Natural killer cell treated with Interleukin-12 subunit alpha and Interleukin-12 subunit beta and Interleukin-15 and Interleukin-18, amount 100 ng/mL, for 72 hours (primary cell): Measurements from ENCODE around the gene COA8. TPM values are rescaled to one million over a fixed set of nuclear protein-coding genes. Genes with fewer than 3 reads are reported as not detected.
A peak's percentile ranks its signal among the peaks of the same experiment; 100 is the strongest.

Source experiments
- ATAC-seq, 2 donors: fragments of 150-1000 bp; cut with Tn5 transposase in 1 of 2; sonication (Bioruptor Pico), chemical (Tn5 transposase) in 1 of 2; 2 replicates each; pipeline ENCODE4 v1.10.0; 2021
- DNase-seq: peaks from one replicate; pipeline ENCODE4 v3.0.0; 2022; ENCODE audit warnings: low spot score
- H3K27ac Mint-ChIP-seq, 2 donors: 1 replicate in 1 of 2; 2 replicates in 1 of 2; pipeline ENCODE4 v1.8.0; 2022; ENCODE audit warnings: mixed read lengths in 2 of 2, mild to moderate bottlenecking in 1 of 2, moderate library complexity in 1 of 2
- H3K27me3 Mint-ChIP-seq, 2 donors: 1 replicate in 1 of 2; 2 replicates in 1 of 2; pipeline ENCODE4 v1.8.0; 2022; ENCODE audit warnings: mixed read lengths in 2 of 2
- H3K36me3 Mint-ChIP-seq: one replicate; pipeline ENCODE4 v1.8.0; 2022; ENCODE audit warnings: mixed read lengths
- H3K4me1 Mint-ChIP-seq, 2 donors: 1 replicate in 1 of 2; 2 replicates in 1 of 2; pipeline ENCODE4 v1.8.0; 2022; ENCODE audit warnings: low read depth in 2 of 2, mixed read lengths in 2 of 2, mild to moderate bottlenecking in 1 of 2
- H3K4me3 Mint-ChIP-seq: one replicate; pipeline ENCODE4 v1.8.0; 2022; ENCODE audit warnings: mixed read lengths
- H3K9me3 Mint-ChIP-seq: 2 replicates; pipeline ENCODE4 v1.8.0; 2022; ENCODE audit warnings: mixed read lengths
- total RNA-seq, 2 donors: library from RNA; stranded (reverse); gene quantifications; one replicate each; pipeline ENCODE4 v1.2.3, GENCODE V29; 2022

The COA8 gene
- total RNA-seq, 2 donors from 2014 or later = 35.8 to 38.3 TPM

GRCh38 chr14:103628221-103628683 lies 65.5 kb downstream of the COA8 start:
- Mint-ChIP-seq H3K4me1 (peaks cover 16 to 21% of the 10 kb centered on the region in 2 donors), H3K9me3 (no peaks in the 10 kb centered on the region), H3K4me3 (peak overlapping the region; percentile 85), H3K27me3 (no peaks in the 10 kb centered on the region), H3K27ac (peak overlapping the region; percentile 68 to 82), H3K36me3 (no peaks in the 10 kb centered on the region)
- ATAC-seq (peak; percentile 55 to 57), DNase-seq (peak; percentile 76)

- peaks cover 22 to 26% of the 10 kb centered on the region in 2 donors for H3K4me1 Mint-ChIP-seq
- peak within 1 kb of the TSS; percentile 85 for H3K4me3 Mint-ChIP-seq
- peak; percentile 85 to 92 for ATAC-seq
Measured at GRCh38 chr14:103628684-103629502, 66.1 kb downstream of the COA8 start, which contains the start of gene KLC1. Gene KLC1, plus strand, starts transcription at chr14:103629211. Its CDS starts 25,354 bp downstream, at chr14:103654565.

GRCh38 chr14:103629503-103630121 lies 66.9 kb downstream of the COA8 start:
- DNase-seq (peak; percentile 72), ATAC-seq (peak; percentile 70 to 74)
- H3K4me3 Mint-ChIP-seq = peak overlapping the region; percentile 85
- peaks cover 28 to 31% of the 10 kb centered on the region in 2 donors for H3K4me1 Mint-ChIP-seq
- no peaks in the 10 kb centered on the region for H3K9me3 Mint-ChIP-seq
- no peaks in the 10 kb centered on the region for H3K36me3 Mint-ChIP-seq
- H3K27ac Mint-ChIP-seq = peak overlapping the region in 1 of 2 donors; percentile 73
- H3K27me3 Mint-ChIP-seq = no peaks in the 10 kb centered on the region

More at GRCh38 chr14:103628684-103629502, 66.1 kb downstream of the COA8 start, which contains the start of gene KLC1:
- Mint-ChIP-seq H3K27me3 (no peaks in the 10 kb centered on the region), H3K9me3 (no peaks in the 10 kb centered on the region), H3K36me3 (no peaks in the 10 kb centered on the region), H3K27ac (peak within 1 kb of the TSS; percentile 68 to 82)
- peak; percentile 85 for DNase-seq

- Mint-ChIP-seq H3K4me3 (peak overlapping the region; percentile 85), H3K27ac (peak overlapping the region in 1 of 2 donors; percentile 73), H3K27me3 (no peaks in the 10 kb centered on the region), H3K9me3 (no peaks in the 10 kb centered on the region), H3K36me3 (no peaks in the 10 kb centered on the region), H3K4me1 (peaks cover 30 to 32% of the 10 kb centered on the region in 2 donors)
- ATAC-seq (no peak), DNase-seq (no peak)
Measured at GRCh38 chr14:103630364-103631108, 67.8 kb downstream of the COA8 start.

DNA sequence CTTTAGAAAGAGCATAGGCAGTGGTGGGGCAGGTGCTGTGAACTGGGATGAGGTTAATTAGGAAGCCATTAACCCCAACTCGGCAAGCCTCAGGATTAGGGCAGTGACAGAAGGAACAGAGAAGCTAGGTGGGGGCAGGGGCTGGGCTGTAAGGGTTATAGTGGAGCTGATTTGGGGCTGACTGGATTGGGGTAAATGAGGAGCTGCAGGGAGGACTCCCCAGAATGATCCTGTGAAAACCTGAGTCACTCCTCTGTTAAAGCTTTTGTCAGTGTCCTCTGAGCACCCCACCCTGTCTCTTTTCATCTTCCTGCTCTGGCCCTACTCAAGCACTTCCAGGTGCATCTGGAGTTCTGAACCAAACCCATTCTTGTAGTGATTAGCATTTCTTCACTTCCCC lies 70.6 kb downstream of the COA8 start:
- ATAC-seq = no peak
- Mint-ChIP-seq H3K27ac (no peak overlapping the region), H3K9me3 (no peaks in the 10 kb centered on the region), H3K27me3 (no peaks in the 10 kb centered on the region), H3K36me3 (no peaks in the 10 kb centered on the region), H3K4me1 (peaks cover 37 to 45% of the 10 kb centered on the region in 2 donors), H3K4me3 (no peak overlapping the region)
- DNase-seq = no peak

GRCh38 chr14:103634156-103634555 lies 71.4 kb downstream of the COA8 start:
- ATAC-seq (no peak), DNase-seq (no peak)
- no peak overlapping the region for H3K27ac Mint-ChIP-seq
- H3K9me3 Mint-ChIP-seq = no peaks in the 10 kb centered on the region
- H3K4me1 Mint-ChIP-seq = peaks cover 41 to 49% of the 10 kb centered on the region in 2 donors
- no peaks in the 10 kb centered on the region for H3K27me3 Mint-ChIP-seq
- H3K4me3 Mint-ChIP-seq = peak overlapping the region; percentile 22
- H3K36me3 Mint-ChIP-seq = no peaks in the 10 kb centered on the region

DNA sequence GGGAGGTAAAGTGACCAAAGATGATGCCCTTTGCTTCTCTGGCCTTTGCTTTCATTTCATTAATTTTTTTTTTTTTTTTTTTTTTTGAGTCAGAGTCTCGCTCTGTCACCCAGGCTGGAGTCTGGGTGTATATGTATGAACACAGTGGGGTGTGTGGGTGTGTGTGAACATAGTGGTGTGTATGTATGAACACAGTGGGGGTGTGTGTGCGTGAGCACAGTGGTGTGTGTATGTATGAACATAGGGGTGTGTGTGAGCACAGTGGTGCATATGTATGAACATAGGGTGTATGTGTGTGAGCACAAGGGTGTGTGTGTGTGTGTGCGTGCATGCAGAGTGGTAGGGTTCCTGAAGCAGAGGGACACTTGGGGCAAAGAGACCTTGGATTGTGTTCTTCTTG lies 75.8 kb downstream of the COA8 start:
- H3K4me1 Mint-ChIP-seq = peaks cover 39 to 41% of the 10 kb centered on the region in 2 donors
- H3K36me3 Mint-ChIP-seq = no peaks in the 10 kb centered on the region
- H3K27ac Mint-ChIP-seq = peak overlapping the region in 1 of 2 donors; percentile 51
- H3K4me3 Mint-ChIP-seq = no peak overlapping the region
- no peaks in the 10 kb centered on the region for H3K9me3 Mint-ChIP-seq
- DNase-seq = no peak
- ATAC-seq = peak; percentile 63 to 68
- no peaks in the 10 kb centered on the region for H3K27me3 Mint-ChIP-seq

Other genes starting within 250 kb of the COA8 start
- gene EIF5, start 228.7 kb upstream of the COA8 start, total RNA-seq = 100 to 1,000 TPM; 246 to 316 TPM
- 100 to 1,000 TPM; 101 to 165 TPM for gene MARK3, start 177.5 kb upstream of the COA8 start, total RNA-seq
- gene CKB, start 40.1 kb upstream of the COA8 start, total RNA-seq = 1 to 10 TPM; 3.0 to 4.6 TPM
- 10 to 100 TPM; 13.2 to 29.7 TPM for gene TRMT61A, start 33.8 kb upstream of the COA8 start, total RNA-seq
- gene BAG5, start 303 bp upstream of the COA8 start, total RNA-seq = 10 to 100 TPM; 27.4 to 29.6 TPM
- gene KLC1, start 66.3 kb downstream of the COA8 start, total RNA-seq = 100 to 1,000 TPM; 150 to 189 TPM
- gene XRCC3, start 152.5 kb downstream of the COA8 start, total RNA-seq = 100 to 1,000 TPM in 1 of 2 donors, 10 to 100 TPM in 1; 37.3 to 112 TPM
- 10 to 100 TPM; 13.0 to 22.0 TPM for gene ZFYVE21, start 152.8 kb downstream of the COA8 start, total RNA-seq